Fibroblast of the conjunctiva (primary cell): ENCODE data around the gene PTPRJ.
"Not testable (repeated sequence)": the region's sequence is repeated elsewhere in the genome, so short reads cannot be mapped to it uniquely, and the experiment has no call there.

Experiments used
- DNase-seq: peaks from one replicate; pipeline ENCODE4 v3.0.0-alpha.2; 2010; ENCODE audit warnings: low read depth

The PTPRJ gene

DNA sequence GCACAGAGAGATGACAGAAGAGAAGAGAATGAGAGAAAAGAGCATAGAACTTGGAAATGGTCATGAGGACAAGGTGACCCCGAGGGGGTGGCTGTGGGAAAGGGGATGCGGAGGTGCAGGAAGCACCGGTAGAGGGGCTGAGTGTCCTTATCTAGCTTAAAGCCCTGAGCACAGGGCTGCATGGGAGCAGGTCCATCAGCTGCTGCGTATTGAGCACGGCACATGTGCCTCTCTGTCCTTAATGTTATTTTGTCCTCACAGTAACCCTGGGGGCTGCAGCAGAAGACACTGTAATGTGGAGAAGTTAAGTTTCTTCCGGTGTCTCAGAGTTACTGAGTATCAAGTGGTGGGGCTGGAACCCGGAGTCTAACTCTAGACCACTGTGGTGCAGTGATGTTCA, 141.9 kb downstream of the PTPRJ start:
- DNase-seq: no peak

DNA sequence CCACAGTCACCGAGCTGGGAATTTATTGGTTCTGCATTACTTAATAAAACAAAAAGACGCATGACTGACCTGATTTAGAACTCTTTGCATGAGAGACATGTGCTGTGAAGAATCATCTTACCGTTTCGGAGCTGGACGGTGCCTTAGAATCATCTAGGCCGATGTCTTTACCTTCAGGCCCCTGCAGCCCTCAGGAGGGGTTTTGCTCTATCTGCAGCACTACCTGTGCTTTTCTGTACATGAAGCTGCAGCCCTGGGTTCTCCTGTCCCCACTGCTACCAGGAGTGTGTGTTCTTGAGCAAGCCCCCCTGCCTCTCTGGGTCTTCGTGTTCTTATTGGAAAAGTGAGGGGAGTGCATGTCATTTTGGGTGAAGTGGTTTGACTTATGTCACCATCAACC, 142.3 kb downstream of the PTPRJ start:
- no peak for DNase-seq

- DNase-seq: no peak
Measured at GRCh38 chr11:48123254-48123875, 143.0 kb downstream of the PTPRJ start.

GRCh38 chr11:48123934-48124755, 143.8 kb downstream of the PTPRJ start:
- no peak for DNase-seq

GRCh38 chr11:48124880-48125279, 144.5 kb downstream of the PTPRJ start:
- no peak for DNase-seq

DNA sequence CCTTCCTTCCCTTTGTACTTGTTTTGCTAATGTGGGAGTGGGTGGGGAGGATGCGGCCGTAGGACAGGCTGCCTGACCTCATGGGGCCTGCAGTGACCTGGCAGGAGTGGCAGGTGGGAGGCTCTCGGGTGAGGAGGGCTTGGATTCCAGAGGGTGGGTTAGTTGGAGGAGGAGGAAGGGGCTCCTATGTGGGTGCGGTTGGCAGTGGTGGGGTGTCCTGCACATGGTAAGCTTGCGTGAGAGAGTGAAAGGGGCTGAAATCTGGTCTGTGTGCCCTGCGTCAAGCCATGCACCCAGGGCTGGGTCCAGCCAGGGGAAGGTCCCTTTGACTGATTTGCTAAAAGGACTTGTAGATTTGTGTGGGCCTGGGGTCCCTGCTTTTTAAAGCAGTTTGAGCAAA, 145.5 kb downstream of the PTPRJ start:
- no peak for DNase-seq

- no peak for DNase-seq
Measured at GRCh38 chr11:48127521-48128183, 147.3 kb downstream of the PTPRJ start.

DNA sequence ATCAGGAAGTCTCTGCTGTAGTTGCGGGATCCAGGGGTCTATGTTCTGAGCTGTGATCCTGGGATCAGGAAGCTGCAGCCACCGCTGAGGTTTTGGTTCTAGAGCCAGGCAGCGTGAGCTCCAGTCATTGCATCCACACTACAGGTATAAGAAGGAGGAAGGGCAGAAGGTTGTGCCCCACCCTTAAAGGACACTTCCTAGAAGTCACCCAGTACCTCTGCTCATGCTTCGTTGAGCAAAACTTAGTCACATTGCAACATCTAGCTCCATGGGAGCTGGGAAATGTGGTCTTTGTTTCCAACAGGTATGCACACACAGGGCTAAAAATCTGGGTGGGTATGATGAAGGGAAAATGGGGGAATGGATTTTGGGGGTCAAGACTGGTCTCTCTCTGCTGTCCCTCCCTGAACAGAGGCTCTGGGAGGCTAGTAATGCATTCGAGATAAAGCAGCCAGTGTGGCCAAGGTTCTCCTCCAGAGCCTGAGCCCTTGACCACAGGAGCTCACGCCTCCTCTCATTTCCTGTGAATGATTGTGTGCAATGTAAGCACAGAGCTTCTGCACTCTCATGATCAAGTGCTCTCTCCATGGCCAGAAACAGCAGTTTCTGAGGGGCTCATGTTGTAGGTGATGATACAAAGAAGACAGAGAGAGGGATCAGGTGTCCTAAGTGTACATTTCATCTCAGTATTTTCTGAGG, 149.5 kb downstream of the PTPRJ start:
- DNase-seq: no peak

DNA sequence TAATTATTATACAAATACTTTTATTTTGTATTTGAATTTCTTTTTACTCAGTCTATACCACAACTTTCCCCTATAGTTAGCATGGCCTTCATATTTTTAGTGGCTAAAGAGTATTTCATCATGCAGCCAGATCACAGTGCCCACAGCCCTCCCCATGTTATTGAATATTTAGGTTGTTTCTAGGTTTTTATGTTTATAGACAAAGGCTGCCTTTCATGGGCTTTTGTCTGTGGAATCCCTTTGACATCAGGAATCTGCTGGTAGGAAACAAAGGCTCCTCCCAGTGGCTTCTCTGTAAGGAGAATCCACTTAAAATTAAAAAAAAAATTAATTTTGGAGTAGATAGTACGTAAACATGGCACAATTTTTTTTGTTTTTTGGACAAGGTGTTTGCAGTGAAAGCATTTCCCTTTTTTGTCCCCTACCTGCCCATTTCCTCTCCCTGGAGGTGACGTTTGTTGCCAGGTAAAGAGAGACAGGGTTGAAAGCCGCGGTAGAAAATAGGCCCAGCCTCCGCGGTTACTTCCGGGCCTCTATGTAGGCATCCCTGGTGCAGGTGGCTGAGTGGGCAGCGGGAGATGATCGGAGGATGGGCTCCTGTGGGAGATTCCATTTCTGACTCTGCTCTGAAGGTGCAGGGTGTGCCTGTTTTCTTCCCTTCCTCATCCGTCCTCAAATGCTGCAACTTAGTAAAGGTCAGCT, 154.0 kb downstream of the PTPRJ start:
- DNase-seq: no peak

- no peak for DNase-seq
Measured at GRCh38 chr11:48138222-48138621, 157.9 kb downstream of the PTPRJ start.

GRCh38 chr11:48139896-48140295, 159.5 kb downstream of the PTPRJ start:
- not testable (repeated sequence) for DNase-seq

DNA sequence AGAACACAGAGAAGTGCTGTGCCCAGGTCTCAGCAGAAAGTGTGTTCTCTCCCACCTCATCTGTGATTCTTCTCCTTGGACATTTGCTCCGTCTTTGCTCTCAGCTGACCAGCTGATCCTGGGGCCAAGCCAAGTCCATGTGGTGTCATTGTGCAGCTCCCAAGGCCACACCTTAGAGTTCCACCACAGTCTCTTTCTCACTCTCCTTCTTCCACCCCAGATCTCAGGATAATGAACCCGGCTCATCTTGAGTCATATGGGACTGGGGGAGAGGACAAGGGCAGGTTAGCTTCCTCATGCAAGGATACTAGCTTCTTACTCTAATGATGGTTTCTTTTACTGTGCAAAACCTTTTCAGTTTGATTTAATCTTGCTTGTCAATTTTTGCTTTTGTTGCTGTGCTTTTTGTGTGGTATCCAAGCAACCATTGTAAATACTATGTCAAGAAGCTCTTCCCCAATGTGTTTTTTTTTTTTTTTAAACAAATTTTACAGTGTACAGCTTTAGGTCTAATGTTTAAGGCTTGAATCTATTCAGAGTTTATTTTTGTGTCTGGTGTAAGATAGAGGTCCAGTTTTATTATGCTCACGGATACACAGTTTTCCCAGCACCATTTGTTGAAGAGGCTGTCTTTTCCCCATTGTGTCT, 161.2 kb downstream of the PTPRJ start:
- DNase-seq: no peak

DNA sequence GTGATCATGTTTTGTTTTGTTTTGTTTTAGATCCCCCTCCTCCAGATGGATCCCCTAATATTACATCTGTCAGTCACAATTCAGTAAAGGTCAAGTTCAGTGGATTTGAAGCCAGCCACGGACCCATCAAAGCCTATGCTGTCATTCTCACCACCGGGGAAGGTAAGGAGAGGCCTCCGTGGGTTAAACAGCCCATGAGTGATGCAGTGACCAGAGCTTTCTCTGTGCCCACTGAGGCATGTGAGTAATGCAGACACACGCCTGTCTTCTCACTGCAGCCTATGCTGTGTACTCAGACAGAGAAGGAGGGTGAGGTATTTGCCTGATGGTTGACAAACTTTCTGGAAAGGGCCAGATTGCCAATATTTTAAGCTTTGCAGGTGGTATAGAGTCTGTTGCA, 162.5 kb downstream of the PTPRJ start:
- no peak for DNase-seq

- no peak for DNase-seq
Measured at GRCh38 chr11:48148749-48149148, 168.4 kb downstream of the PTPRJ start.

GRCh38 chr11:48150213-48150612, 169.9 kb downstream of the PTPRJ start:
- DNase-seq: no peak

- DNase-seq: no peak
Measured at GRCh38 chr11:48154151-48154550, 173.8 kb downstream of the PTPRJ start.

- DNase-seq: no peak
Measured at GRCh38 chr11:48161951-48162884, 181.9 kb downstream of the PTPRJ start.

DNA sequence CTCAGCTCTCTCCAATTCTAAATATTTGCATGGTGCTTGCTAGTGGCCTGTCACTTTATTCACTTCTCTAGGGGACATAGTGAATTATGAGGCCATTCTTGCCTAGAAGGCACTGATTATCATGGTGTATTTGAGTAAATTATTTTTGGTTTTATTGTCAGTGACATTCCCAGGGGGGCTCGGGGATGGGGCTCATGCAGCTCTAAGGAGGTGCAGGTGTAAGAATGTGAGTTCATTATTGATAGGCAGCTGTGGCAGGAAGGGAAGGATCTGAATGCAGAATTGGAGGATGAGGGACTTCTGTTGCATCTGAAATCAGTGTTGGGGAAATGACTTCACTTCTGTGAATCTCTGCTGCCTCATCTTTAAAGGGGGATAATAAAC, 182.5 kb downstream of the PTPRJ start:
- no peak for DNase-seq

GRCh38 chr11:48163360-48164100, 183.2 kb downstream of the PTPRJ start:
- no peak for DNase-seq

- DNase-seq: no peak
Measured at GRCh38 chr11:48164836-48165235, 184.5 kb downstream of the PTPRJ start.
